Measurements from ENCODE around the gene HIPK2. TPM values are rescaled to one million over a fixed set of nuclear protein-coding genes. Genes with fewer than 3 reads are reported as not detected.
"Not testable (repeated sequence)": the region's sequence is repeated elsewhere in the genome, so short reads cannot be mapped to it uniquely, and the experiment has no call there.

Gene HIPK2
- polyA plus RNA-seq, 1 donor (not counting 4 experiments of a cell fraction or from before 2014, with no cell fraction given) = 5.8 TPM

DNA sequence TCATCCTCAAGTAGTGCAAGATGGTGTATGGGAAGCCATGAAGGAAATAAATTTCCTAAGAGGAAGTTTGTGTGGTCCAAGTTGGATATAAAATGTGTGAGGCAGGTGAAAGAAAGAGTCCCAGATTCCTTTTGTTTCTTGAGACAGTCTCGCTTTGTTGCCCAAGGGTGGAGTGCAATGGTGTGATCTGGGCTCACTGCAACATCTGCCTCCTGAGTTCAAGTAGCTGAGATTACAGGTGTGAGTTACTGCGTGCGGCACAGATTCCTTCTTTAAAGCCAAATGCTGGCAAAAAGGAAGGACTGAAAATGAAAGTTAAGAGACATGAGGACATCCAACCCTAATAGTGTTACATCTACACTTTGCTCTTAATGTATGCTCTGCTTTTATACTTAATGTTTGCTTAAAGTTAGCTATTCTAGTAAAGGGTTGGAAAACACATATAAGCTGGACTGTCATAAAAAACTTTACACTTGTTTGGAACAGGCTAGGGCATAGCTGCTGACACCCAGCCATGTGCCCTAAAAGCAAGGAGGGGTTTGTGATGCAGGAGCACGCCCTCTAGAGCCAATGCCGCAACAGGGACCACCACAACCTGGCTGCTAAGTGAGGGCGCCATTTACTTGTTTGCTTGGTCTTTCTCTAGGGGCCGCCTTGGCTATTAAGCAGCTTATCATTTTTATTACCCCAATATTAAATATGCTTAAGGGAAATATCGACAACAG, 219.8 kb downstream of the HIPK2 start:
- Histone ChIP-seq H3K9me1 (ENCODE audit: control insufficient read depth, extremely low read depth, insufficient read depth, low read length) (no peaks in the 10 kb centered on the region), H4K20me1 (ENCODE audit: control insufficient read depth, extremely low read depth, insufficient read depth, low read length) (no peaks in the 10 kb centered on the region), H2AFZ (ENCODE audit: control insufficient read depth, low read length) (no peak overlapping the region), H3K4me3 (ENCODE audit: control insufficient read depth in 2 of 3, extremely low read depth in 1 of 3, insufficient read depth in 2 of 3, low read depth in 1 of 3, low read length in 3 of 3) (no peak overlapping the region), H3K79me2 (ENCODE audit: control insufficient read depth, insufficient read depth, low read length) (no peaks in the 10 kb centered on the region), H3K27me3 (ENCODE audit: control insufficient read depth, extremely low read depth, insufficient read depth, low read length) (peaks cover 5% of the 10 kb centered on the region), H3K9me3 (ENCODE audit: control insufficient read depth, low read depth, low read length) (no peaks in the 10 kb centered on the region), H3K9ac (ENCODE audit: control insufficient read depth, extremely low read depth, insufficient read depth, low read length) (no peak overlapping the region), H3K36me3 (ENCODE audit: control insufficient read depth in 2 of 2, extremely low read depth in 1 of 2, insufficient read depth in 2 of 2, low read length in 2 of 2) (no peaks in the 10 kb centered on the region), H3K4me2 (ENCODE audit: control insufficient read depth, extremely low read depth, insufficient read depth, low read depth, low read length) (no peak overlapping the region), H3K27ac (ENCODE audit: control insufficient read depth, insufficient read depth, low read length) (no peak overlapping the region), H3K4me1 (ENCODE audit: control insufficient read depth, extremely low read depth, insufficient read depth, low read length) (no peaks in the 10 kb centered on the region)
- DNase-seq (ENCODE audit: low read depth, low spot score) (no peak), FAIRE-seq (no peak)
- dilution Hi-C loops (cut with MboI; ENCODE audit: extremely low pct_ligation_motif_present, low sequenced_read_pairs) = no loop called here
- TF ChIP-seq CTCF (optimal IDR thresholded peaks at IDR 0.05 in 1 of 3, IDR thresholded peaks at IDR 0.05 in 1 of 3, conservative IDR thresholded peaks at IDR 0.05 in 1 of 3; ENCODE audit: extremely low read depth in 1 of 3, insufficient read depth in 2 of 3, low read length in 3 of 3) (peak in 1 of 3 experiments; percentile 20), EZH2 (IDR thresholded peaks at IDR 0.05; ENCODE audit: low read length) (no peak)

DNA sequence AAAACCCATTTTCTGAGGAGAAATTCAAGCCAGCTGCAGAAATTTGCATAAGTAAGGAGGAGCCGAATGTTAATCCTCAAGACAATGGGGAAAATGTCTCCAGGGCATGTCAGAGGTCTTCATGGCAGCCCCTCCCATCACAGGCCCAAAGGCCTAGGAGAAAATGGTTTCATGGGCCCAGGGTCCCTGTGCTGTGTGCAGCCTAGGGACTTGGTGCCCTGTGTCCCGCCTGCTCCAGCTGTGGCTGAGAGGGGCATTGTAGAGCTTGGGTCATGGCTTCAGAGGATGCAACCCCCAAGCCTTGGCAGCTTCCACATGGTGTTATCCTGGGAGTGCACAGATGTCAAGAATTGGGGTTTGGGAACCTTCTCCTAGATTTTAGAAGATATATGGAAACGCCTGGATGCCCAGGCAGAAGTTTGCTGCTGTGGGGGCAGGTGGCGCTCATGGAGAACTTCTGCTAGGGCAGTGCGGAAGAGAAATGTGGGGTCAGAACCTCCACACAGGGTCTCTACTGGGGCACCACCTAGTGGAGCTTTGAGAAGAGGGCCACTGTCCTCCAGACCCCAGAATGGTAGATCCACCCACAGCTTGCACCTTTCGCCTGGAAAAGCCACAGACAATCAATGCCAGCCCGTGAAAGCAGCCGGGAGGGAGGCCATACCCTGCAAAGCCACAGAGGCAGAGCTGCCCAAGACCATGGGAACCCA, 223.7 kb downstream of the HIPK2 start:
- H3K9ac ChIP-seq (ENCODE audit: control insufficient read depth, extremely low read depth, insufficient read depth, low read length); H2AFZ ChIP-seq (ENCODE audit: control insufficient read depth, low read length); H3K27me3 ChIP-seq (ENCODE audit: control insufficient read depth, extremely low read depth, insufficient read depth, low read length); H3K36me3 ChIP-seq (ENCODE audit: control insufficient read depth in 2 of 2, extremely low read depth in 1 of 2, insufficient read depth in 2 of 2, low read length in 2 of 2); H3K4me1 ChIP-seq (ENCODE audit: control insufficient read depth, extremely low read depth, insufficient read depth, low read length); H3K9me1 ChIP-seq (ENCODE audit: control insufficient read depth, extremely low read depth, insufficient read depth, low read length); H3K79me2 ChIP-seq (ENCODE audit: control insufficient read depth, insufficient read depth, low read length); H3K27ac ChIP-seq (ENCODE audit: control insufficient read depth, insufficient read depth, low read length); dilution Hi-C loops (cut with MboI; ENCODE audit: extremely low pct_ligation_motif_present, low sequenced_read_pairs); FAIRE-seq; DNase-seq (ENCODE audit: low read depth, low spot score); H4K20me1 ChIP-seq (ENCODE audit: control insufficient read depth, extremely low read depth, insufficient read depth, low read length); H3K4me2 ChIP-seq (ENCODE audit: control insufficient read depth, extremely low read depth, insufficient read depth, low read depth, low read length); H3K4me3 ChIP-seq (ENCODE audit: control insufficient read depth in 2 of 3, extremely low read depth in 1 of 3, insufficient read depth in 2 of 3, low read depth in 1 of 3, low read length in 3 of 3); H3K9me3 ChIP-seq (ENCODE audit: control insufficient read depth, low read depth, low read length): not testable (repeated sequence)
